GM12864 (cell line): ENCODE results near the gene HEXD.

Experiments used
- DNase-seq: peaks from one replicate; pipeline ENCODE4 v3.0.0-alpha.2; 2011; ENCODE audit warnings: low read depth
- H3K4me3 ChIP-seq: 2 replicates; pipeline ENCODE4 v1.5.1; 2011; ENCODE audit warnings: mild to moderate bottlenecking, low read depth, low read length, control low read depth
- CTCF ChIP-seq: IDR thresholded peaks from 2 replicates; pipeline ENCODE4 v1.5.1; 2011; ENCODE audit warnings: low read depth, mild to moderate bottlenecking, moderate library complexity, low read length, control low read depth, inconsistent platforms; ENCODE audit errors: missing control alignments

Gene HEXD

GRCh38 chr17:82392941-82393340, 25.2 kb upstream of the HEXD start:
- no peak for DNase-seq
- no peak for TF ChIP-seq CTCF
- no peak overlapping the region for H3K4me3 ChIP-seq

GRCh38 chr17:82394278-82394677, 23.9 kb upstream of the HEXD start:
- no peak overlapping the region for H3K4me3 ChIP-seq
- DNase-seq = no peak
- TF ChIP-seq CTCF = no peak

- TF ChIP-seq CTCF = no peak
- DNase-seq = no peak
- no peak overlapping the region for H3K4me3 ChIP-seq
Measured at GRCh38 chr17:82396601-82397435, 21.3 kb upstream of the HEXD start.

GRCh38 chr17:82397449-82398335, 20.5 kb upstream of the HEXD start:
- H3K4me3 ChIP-seq = no peak overlapping the region
- TF ChIP-seq CTCF = no peak
- DNase-seq = no peak

GRCh38 chr17:82399041-82399441, 19.1 kb upstream of the HEXD start:
- no peak for DNase-seq
- TF ChIP-seq CTCF = no peak
- H3K4me3 ChIP-seq = no peak overlapping the region

GRCh38 chr17:82399601-82400101, 18.5 kb upstream of the HEXD start:
- DNase-seq = no peak
- no peak overlapping the region for H3K4me3 ChIP-seq
- no peak for TF ChIP-seq CTCF
